ENCODE results near the gene PTPRD.

Gene PTPRD

DNA sequence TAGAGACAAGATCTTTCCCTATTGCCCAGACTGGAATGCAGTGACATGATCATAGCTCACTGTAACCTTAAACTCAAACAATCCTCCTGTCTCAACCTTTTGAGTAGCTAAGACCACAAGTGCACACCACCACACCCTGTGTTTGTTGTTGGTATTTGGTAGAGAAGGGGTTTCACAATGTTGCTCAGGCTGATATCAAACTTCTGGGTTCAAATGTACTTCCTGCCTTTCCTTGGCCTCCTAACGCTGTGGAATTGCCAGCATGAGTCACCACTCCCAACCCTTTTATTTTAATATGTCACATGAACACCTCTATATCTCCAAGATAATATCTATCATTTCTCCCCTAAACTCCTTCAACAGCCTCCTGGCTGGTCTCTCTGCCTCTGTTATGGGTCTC lies 719.0 kb downstream of the PTPRD start:
- DNase-seq (ENCODE audit: low read depth) = no peak

DNA sequence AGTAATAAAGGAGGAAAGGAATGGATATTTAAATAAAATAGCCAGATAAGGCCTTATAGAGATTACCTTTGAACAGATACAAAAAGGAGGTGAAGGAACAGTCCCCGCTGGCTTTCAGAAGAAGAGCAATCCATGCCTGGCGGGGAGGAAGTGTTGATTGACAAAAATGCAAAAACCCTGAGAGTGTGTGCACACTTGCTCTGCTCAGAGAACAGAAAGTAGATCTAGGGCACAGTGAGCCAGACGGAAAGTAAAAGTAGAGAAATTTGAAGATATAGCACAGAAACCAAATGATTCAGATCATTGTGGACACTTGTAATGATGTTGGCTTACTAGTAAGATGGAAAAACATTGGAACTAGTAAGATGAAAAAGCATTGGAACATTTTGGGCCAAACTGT lies 720.6 kb downstream of the PTPRD start:
- no peak for DNase-seq (ENCODE audit: low read depth)

DNA sequence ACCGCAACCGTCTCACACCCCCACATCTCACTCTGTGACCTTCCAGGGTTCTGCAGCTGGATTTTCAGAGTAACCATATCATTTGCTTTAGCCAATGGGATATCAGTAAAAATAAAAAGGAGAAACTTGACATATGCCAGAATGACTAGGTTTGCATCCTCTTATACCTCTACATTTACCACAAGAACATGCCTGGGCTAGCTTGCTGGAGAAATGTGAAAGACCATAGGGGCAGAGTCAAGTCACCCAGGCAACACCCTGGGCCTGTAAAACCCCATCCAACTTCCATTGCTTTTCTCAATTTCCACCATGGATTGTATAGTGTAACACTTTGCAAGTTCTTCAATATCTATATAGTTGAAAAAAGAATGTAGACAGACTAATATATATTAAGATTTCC lies 731.1 kb downstream of the PTPRD start:
- DNase-seq (ENCODE audit: low read depth) = no peak

DNA sequence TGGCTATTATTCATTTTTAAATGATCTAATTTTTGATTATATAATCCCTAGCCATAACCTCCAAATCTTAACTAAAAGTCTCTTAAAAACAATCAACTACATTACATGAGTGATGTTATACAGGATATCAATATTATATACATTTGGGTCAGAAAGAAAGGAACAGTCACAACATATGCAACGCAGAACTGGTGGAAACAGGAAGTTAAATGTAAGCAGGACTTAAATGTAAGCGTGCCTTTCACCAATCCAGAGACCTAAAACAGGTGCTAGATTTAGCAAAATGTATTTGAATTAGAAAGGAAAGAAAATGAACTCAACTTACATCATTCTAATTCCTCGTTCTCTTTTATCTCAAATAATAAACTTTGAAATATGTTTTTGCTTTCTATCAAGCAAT lies 738.5 kb downstream of the PTPRD start:
- DNase-seq (ENCODE audit: low read depth) = no peak

- no peak for DNase-seq (ENCODE audit: low read depth)
Measured at GRCh38 chr9:9862235-9862810, 750.5 kb downstream of the PTPRD start.

DNA sequence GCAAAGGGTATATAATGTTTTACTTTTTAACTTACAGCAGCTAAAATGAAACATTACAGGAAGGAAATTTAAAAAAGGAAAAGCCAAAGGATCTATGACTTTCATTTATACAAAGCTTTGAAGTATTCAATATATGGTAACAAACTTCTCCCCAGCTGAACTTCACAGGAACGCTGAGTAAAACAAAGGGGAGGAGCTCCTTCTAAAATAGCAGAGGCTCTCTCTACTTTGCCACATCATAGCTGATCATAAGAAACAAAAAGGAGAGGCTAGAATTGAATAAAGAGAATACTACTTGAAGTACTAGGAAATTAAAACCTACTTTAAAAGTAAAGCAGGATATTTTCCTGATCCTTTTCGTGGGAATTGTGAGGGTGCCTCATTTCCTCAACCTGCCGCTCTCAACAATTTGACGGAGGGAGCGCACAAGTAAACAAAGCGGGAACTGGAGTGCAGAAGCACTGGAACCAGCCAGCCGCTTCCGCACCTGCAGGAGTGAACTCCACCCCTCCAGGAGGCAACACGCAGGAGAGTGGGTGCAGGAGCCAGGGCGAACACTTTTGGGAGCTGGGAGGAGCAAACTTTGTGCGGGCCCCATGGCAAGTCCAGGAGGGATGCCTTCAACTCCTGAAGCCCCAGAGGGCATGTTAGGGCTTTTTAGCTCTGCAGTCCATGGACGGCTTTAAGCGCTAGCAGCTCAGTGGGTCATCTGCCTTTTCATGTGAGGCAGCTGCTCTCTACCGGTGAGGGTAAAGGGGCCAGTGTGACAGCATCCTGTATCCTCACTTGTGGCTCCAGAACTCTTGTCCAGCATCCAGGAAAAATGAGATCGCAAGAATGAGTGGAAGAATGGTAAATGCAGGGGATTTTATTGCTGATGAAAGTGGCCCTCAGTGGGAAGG lies 757.4 kb downstream of the PTPRD start:
- no peak for DNase-seq (ENCODE audit: low read depth)

DNA sequence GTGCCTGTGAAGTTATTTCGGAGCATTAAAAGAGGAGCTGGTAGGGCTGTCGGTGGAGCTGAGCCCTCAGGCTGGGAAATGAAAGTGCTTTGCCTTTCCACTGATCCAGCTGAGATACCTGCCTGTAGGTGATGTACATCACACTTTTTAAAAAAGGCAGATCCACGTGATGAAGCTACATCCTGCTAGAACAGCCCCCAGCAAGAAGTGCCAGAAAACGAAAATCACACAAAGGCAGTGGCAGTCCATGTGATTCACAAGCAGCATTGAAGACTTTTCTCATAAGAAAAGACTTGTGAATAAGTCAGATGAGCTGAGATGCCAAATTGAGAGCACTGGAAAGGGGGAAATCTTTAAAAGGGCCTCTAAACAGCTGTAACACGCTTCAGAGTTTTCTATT lies 765.1 kb downstream of the PTPRD start:
- DNase-seq (ENCODE audit: low read depth) = no peak

DNA sequence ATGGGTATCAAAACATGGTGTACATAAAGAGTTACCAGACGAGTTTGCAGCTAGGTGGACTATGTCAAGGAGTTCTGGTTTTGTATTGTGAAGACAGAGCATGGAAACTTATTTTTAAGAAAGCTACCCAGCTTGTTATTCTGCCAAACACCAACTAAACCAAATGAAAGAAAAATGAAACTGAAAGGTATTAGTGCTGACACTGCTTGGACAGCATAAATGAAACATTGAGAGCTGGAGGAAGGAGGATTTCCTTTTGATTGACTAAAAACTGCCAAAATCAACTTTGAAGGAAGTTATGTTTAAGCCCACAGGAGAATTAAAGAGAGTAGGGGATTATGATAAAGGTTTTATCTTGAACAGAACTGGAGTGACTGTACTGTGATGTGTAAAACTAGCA lies 766.2 kb downstream of the PTPRD start:
- no peak for DNase-seq (ENCODE audit: low read depth)

- DNase-seq (ENCODE audit: low read depth) = no peak
Measured at GRCh38 chr9:9820436-9820835, 792.4 kb downstream of the PTPRD start.

DNA sequence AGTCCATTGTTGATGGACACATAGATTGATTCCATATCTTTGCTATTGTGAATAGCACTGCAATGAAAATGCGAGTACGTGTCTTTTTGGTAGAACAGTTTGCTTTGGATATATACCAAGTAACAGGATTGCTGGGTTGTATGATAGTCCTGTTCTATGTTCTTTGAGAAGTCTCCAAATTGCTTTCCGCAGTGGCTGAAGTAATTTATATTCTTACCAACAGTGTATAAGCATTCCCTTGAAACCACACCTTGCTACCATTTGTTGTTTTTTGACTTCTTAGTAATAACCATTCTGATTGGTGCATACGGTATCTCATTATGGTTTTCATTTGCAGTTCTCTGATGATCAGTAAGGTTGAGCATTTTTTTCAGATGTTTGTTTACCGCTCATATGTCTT lies 792.9 kb downstream of the PTPRD start:
- no peak for DNase-seq (ENCODE audit: low read depth)

- no peak for DNase-seq (ENCODE audit: low read depth)
Measured at GRCh38 chr9:9817176-9817575, 795.6 kb downstream of the PTPRD start.

- no peak for DNase-seq (ENCODE audit: low read depth)
Measured at GRCh38 chr9:9804109-9804508, 808.7 kb downstream of the PTPRD start.

DNA sequence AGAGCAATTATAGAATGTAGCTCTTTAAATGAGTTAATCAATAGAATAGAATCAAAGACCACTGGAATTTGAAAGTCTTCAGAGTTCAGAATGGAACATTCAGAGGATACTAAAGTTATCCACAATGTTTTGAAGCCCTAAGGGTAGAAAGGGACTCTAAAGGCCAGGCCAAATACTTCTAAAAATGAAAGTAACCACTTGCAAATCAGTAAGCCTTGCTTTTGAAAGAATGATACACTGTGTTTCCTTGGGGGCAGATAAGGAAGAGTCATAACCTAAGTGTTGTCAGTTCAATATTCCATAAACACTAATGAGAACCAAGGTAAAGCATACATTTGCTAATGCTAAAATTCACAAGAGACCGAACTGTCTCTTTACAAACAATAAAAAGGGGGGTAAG lies 813.5 kb downstream of the PTPRD start:
- DNase-seq (ENCODE audit: low read depth) = no peak

DNA sequence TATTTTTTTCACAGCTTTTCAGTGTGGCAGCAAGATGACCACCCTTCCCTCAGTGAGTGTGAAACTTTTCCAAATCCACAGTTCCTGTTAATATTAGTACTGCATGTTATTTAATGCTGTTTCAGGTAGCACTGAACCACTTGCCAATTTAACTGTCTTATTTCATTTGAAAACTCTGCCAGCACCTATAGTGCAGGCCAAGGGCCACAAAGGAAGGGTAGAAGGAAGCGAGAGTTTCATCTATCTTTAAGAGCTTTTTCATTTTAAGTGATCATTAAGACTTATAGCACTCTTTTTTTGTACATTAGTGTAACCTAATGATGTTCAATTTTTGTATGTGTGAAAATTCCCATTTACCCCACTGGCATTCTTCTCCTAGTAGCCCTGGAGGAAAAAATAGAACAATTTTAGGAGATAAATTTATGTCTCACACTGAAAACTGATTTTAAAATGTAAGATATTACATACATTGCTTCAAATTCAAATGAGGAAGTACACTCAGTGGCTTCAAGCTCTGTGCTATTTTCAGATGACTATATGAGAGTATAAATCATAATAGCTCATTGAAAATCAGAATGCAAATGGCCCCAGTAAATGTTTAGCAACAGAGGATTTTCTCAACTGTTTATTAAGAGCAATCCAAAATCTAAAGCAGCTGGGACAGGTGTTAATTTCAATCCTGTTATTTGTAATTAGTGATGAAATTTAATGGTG lies 820.5 kb downstream of the PTPRD start:
- DNase-seq (ENCODE audit: low read depth) = no peak

- DNase-seq (ENCODE audit: low read depth) = no peak
Measured at GRCh38 chr9:9791611-9792010, 821.2 kb downstream of the PTPRD start.

DNA sequence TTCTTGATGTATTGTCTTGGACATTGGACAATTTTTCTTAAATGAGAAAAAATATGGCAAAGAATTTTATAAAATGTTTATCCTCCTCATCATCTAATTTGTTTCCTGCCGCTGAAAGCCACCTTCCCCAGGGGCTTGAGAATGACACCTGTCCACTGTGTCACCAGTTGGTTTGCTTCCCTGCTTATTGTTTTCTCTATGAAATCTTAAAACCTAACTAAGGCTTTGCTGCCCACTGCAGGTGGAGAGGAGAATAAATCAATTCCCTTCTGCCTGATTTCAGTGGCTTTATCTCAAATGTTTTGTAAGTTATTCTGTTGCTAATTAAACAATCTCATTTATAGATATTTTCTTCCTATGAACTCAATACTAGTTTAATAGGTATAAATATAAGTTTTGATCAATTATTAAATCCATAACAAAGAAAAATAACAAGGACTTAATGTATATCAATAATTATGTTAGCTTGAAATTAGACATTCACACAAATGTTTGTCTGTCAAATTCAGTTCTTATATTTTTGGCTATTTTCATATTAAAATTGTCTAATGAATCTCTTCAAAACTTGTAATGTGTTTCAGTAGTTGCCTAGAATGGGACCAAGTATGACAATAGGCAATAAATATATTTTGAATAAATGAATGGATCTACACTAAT lies 822.5 kb downstream of the PTPRD start:
- no peak for DNase-seq (ENCODE audit: low read depth)

GRCh38 chr9:9783711-9784110 lies 829.1 kb downstream of the PTPRD start:
- DNase-seq (ENCODE audit: low read depth) = no peak

DNA sequence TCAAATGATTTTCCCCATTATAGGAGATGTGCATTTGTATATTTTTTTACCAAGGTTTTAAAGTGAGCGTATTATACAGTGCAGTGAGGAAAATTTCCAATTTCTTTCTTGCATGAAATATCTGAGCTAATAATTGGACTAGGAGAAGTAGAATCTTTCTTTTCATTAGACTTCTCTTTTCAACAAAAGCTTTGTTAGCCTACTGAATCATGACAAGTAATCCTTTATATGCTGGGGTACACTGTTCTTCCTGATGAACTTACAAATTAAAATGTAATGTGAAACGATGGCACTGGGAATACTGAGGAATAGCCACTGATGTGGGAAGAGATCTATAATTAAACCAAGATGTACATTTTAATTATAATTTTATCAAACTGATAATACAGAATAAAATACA lies 829.6 kb downstream of the PTPRD start:
- no peak for DNase-seq (ENCODE audit: low read depth)

DNA sequence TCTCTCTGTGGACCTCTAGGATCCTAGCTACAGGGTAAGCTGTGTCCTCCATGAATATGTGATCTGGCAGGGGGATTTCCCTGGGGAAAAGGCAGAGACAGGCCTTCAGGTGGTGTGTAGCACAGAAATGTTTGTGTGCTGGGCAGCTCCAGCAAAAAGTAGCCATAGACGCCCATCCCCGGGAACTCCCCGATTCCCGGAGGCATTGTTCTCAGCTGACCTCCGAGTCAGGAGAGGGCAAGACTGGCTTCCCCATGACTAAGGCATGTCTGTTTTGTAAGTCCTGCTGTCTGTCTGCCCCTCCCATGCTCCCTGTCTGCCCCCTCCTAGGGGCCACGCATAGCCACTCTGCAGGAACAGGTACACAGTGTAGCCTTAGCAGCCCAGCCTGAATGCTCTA lies 834.5 kb downstream of the PTPRD start:
- no peak for DNase-seq (ENCODE audit: low read depth)

DNA sequence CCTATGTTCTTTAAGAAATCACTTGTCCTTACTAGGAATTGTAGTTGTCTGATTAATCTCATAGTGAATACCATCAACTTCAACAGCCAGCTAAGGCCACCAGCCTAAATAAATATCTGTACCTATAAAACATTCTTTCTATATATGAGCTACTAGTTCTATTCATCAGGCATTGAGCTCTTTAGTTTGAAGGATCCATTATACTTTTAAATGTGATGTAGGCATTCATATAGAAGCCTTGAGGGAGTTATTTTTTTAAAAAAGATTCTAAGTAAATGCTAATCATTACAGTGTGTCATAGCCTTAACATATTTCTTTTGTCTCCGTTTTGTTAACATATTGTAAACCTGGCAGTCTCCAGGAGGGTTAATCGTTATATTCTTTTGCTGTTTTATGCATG lies 838.3 kb downstream of the PTPRD start:
- no peak for DNase-seq (ENCODE audit: low read depth)

- DNase-seq (ENCODE audit: low read depth) = no peak
Measured at GRCh38 chr9:9771314-9771713, 841.5 kb downstream of the PTPRD start.

GRCh38 chr9:9764821-9765220 lies 848.0 kb downstream of the PTPRD start:
- DNase-seq (ENCODE audit: low read depth) = no peak

DNA sequence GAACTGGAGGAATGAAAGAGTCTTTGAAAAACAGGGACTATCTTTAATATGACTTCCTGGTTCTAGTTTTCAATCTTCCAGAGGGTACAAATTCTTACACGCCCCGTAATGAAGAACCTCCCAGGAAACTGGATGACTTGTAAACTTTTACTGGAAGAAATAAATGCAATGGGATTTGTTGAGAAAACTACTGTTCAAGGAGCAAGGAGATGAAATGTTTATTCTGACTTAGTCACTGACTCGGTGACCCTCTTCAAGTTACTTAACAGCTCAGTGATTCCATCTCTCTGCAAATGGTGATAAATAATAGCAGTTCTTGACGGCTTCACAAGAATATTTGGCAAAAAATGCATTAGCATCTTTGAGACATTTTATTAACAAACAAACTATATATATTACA lies 858.6 kb downstream of the PTPRD start:
- DNase-seq (ENCODE audit: low read depth) = no peak
